ENCODE data around the gene SYNJ2.

GRCh38 chr6:158026054-158026900 lies 44.6 kb downstream of the SYNJ2 start:
- TF ChIP-seq CTCF (IDR thresholded peaks at IDR 0.05) (peak in 1 of 3 donors; percentile 55), POLR2A (IDR thresholded peaks at IDR 0.05) (no peak), EP300 (IDR thresholded peaks at IDR 0.05) (no peak)
